A549 (cell line): ENCODE measurements around the gene GLT6D1. TPM values are rescaled to one million over a fixed set of nuclear protein-coding genes. Genes with fewer than 3 reads are reported as not detected.

Experiments used
- polyA plus RNA-seq, 4 experiments: library from polyadenylated mRNA; depleted of rRNA in 3 of 4; stranded (reverse); fragments of >200 nt; fragmentation: RNase III in 1 of 4; extraction: RNeasy Plus Mini Kit Qiagen cat#74134 plus additional on column Dnase treatment in 1 of 4; gene quantifications; 2 replicates in 3 of 4; 3 replicates in 1 of 4; pipeline ENCODE4 v1.2.3, GENCODE V29; 2011 to 2017

GLT6D1 gene
- polyA plus RNA-seq, 2 of the 4 experiments (the other 2 are of a cell fraction): not detected

Other genes starting within 250 kb of the GLT6D1 start
- 7.4 and 8.5 TPM in 2 replicates for gene PPP1R26, start 159.8 kb downstream of the GLT6D1 start, polyA plus RNA-seq (2011; rRNA removed)
- 10.9 to 12.7 TPM (median 11.4 TPM) in 3 replicates for gene PPP1R26, start 159.8 kb downstream of the GLT6D1 start, polyA plus RNA-seq (2017; fragmentation: RNase III; extraction: RNeasy Plus Mini Kit Qiagen cat#74134 plus additional on column Dnase treatment)
- 66.9 and 75.5 TPM in 2 replicates for gene MRPS2, start 138.9 kb downstream of the GLT6D1 start, polyA plus RNA-seq (2011; rRNA removed)
- gene MRPS2, start 138.9 kb downstream of the GLT6D1 start, polyA plus RNA-seq (2017; fragmentation: RNase III; extraction: RNeasy Plus Mini Kit Qiagen cat#74134 plus additional on column Dnase treatment): 85.3 to 93.2 TPM (median 90.1 TPM) in 3 replicates
- gene LCN1, start 118.1 kb downstream of the GLT6D1 start, polyA plus RNA-seq (2011; rRNA removed): not detected in 2 replicates
- gene LCN1, start 118.1 kb downstream of the GLT6D1 start, polyA plus RNA-seq (2017; fragmentation: RNase III; extraction: RNeasy Plus Mini Kit Qiagen cat#74134 plus additional on column Dnase treatment): not detected in 3 replicates
- gene OBP2A, start 93.4 kb downstream of the GLT6D1 start, polyA plus RNA-seq (2011; rRNA removed): not detected in 2 replicates
- gene OBP2A, start 93.4 kb downstream of the GLT6D1 start, polyA plus RNA-seq (2017; fragmentation: RNase III; extraction: RNeasy Plus Mini Kit Qiagen cat#74134 plus additional on column Dnase treatment): not detected in 3 replicates
- gene PAEP, start 77.8 kb downstream of the GLT6D1 start, polyA plus RNA-seq (2011; rRNA removed): 0.15 TPM in 1 of 2 replicates, not detected in the other
- gene PAEP, start 77.8 kb downstream of the GLT6D1 start, polyA plus RNA-seq (2017; fragmentation: RNase III; extraction: RNeasy Plus Mini Kit Qiagen cat#74134 plus additional on column Dnase treatment): not detected in 3 replicates
- not detected in 2 replicates for gene LCN9, start 23.8 kb upstream of the GLT6D1 start, polyA plus RNA-seq (2011; rRNA removed)
- gene LCN9, start 23.8 kb upstream of the GLT6D1 start, polyA plus RNA-seq (2017; fragmentation: RNase III; extraction: RNeasy Plus Mini Kit Qiagen cat#74134 plus additional on column Dnase treatment): not detected in 3 replicates
- gene SOHLH1, start 59.9 kb upstream of the GLT6D1 start, polyA plus RNA-seq (2011; rRNA removed): not detected in 2 replicates
- not detected in 3 replicates for gene SOHLH1, start 59.9 kb upstream of the GLT6D1 start, polyA plus RNA-seq (2017; fragmentation: RNase III; extraction: RNeasy Plus Mini Kit Qiagen cat#74134 plus additional on column Dnase treatment)
- not detected in 2 replicates for gene KCNT1, start 62.6 kb upstream of the GLT6D1 start, polyA plus RNA-seq (2011; rRNA removed)
- gene KCNT1, start 62.6 kb upstream of the GLT6D1 start, polyA plus RNA-seq (2017; fragmentation: RNase III; extraction: RNeasy Plus Mini Kit Qiagen cat#74134 plus additional on column Dnase treatment): not detected in 3 replicates